Activated naive CD8-positive, alpha-beta T cell (primary cell): ENCODE measurements around the gene NDUFAF2.

Experiments
- H3K27ac Mint-ChIP-seq: one replicate; pipeline ENCODE4 v1.8.0; 2021; ENCODE audit warnings: mixed read lengths
- H3K27me3 Mint-ChIP-seq: one replicate; pipeline ENCODE4 v1.8.0; 2021; ENCODE audit warnings: mixed read lengths
- H3K36me3 Mint-ChIP-seq: one replicate; pipeline ENCODE4 v1.8.0; 2021; ENCODE audit warnings: mixed read lengths
- H3K4me1 Mint-ChIP-seq: one replicate; pipeline ENCODE4 v1.8.0; 2021; ENCODE audit warnings: low read depth, mixed read lengths
- H3K4me3 Mint-ChIP-seq: one replicate; pipeline ENCODE4 v1.8.0; 2021; ENCODE audit warnings: mild to moderate bottlenecking, mixed read lengths
- H3K9me3 Mint-ChIP-seq: one replicate; pipeline ENCODE4 v1.8.0; 2021; ENCODE audit warnings: low read depth, mixed read lengths

The NDUFAF2 gene

DNA sequence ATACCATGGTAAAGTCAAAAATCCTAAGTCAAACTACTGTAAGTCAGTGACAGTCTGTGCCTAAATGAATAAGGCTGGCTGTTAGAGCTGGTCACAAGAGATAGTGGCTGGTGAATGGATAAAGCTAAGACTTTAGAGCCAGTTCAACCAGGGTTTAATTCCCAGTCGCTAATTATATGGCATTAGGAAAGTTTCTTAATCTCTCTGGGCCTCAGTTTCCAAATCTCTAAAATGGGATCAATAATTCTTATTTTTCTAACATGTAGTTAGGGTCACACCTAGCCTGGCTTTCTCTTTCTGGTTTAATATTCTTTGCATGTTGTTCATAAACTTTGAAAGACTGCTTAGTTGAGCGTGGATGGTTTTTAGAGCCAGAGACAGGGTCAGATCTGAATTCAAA is 152.5 kb downstream of the NDUFAF2 start:
- no peak overlapping the region for H3K27ac Mint-ChIP-seq
- peaks cover 7% of the 10 kb centered on the region for H3K9me3 Mint-ChIP-seq
- peaks cover 37% of the 10 kb centered on the region for H3K36me3 Mint-ChIP-seq
- H3K4me3 Mint-ChIP-seq, result no peak overlapping the region
- no peaks in the 10 kb centered on the region for H3K4me1 Mint-ChIP-seq
- no peaks in the 10 kb centered on the region for H3K27me3 Mint-ChIP-seq

DNA sequence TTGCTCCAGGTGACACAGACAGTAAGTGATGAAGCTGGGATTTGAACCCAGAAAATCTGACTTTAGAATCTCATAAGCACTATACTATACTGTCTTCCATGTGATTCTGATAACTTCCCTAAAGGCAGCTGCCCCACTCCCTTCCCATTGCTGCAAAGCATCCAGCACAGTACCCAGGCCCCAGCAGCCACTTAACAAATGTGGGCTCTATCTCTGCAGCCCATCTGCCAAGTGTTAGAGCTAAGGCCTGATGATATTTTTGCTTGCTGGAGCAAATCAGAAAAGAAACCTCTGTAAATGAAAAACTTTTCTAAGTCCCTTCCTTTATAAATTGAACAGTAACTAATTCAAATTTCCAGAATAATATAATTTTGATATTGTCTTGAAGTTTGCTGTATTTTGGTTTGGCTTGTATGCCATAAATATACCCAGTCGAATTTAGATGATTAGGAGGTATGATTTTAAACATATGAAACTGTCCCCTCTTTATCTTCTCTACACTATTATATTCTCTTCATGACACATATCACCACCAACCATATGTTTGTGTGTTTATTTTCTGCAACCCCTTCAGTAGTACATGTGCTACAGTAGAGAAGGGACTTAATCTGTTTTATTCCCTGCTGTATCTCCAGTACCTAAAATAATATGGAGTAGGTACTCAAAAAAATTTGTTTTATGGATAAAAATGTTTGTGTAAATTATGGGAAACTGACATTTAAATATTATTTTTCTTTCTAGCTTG is 153.4 kb downstream of the NDUFAF2 start:
- Mint-ChIP-seq H3K9me3 (peaks cover 7% of the 10 kb centered on the region), H3K4me3 (no peak overlapping the region), H3K27ac (no peak overlapping the region), H3K36me3 (peaks cover 42% of the 10 kb centered on the region), H3K27me3 (no peaks in the 10 kb centered on the region), H3K4me1 (no peaks in the 10 kb centered on the region)

DNA sequence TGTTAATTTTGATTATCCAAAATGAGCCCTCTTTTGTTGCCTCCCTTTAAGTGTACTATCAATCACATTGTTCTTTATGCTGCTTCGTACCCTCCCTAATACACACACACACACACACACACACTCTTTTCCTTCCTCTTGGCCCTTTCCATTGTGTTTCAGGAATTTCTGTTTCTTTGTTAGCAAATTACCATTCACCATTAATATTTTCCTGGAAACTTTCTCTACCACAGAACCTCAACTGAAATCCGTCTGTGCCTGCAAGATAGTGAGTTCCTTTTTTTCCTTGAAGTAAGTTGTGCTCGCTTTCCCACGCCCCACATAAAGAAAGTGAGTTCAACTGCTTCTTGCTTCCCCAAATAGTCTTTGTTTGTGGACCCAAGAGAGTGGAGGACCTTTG is 155.4 kb downstream of the NDUFAF2 start:
- Mint-ChIP-seq H3K27ac (no peak overlapping the region), H3K9me3 (peaks cover 7% of the 10 kb centered on the region), H3K4me1 (no peaks in the 10 kb centered on the region), H3K4me3 (no peak overlapping the region), H3K36me3 (peaks cover 40% of the 10 kb centered on the region), H3K27me3 (no peaks in the 10 kb centered on the region)

DNA sequence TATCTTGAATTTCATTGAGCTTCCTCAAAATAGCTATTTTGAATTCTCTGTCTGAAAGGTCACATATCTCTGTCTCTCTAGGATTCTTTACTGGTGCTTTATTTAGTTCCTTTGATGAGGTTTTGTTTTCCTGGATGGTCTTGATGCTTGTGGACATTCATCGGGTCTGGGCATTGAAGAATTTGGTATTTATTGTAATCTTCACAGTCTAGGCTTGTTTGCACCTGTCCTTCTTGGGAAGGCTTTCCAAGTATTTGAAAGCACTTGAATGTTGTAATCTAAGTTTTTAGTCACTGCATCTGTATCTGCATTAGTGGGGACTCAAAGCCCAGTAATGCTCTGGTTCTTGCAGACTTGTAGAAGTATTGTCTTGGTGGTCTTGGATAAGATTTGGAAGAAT is 169.4 kb downstream of the NDUFAF2 start:
- peaks cover 33% of the 10 kb centered on the region for H3K36me3 Mint-ChIP-seq
- H3K9me3 Mint-ChIP-seq, result peaks cover 11% of the 10 kb centered on the region
- no peaks in the 10 kb centered on the region for H3K4me1 Mint-ChIP-seq
- H3K27me3 Mint-ChIP-seq, result no peaks in the 10 kb centered on the region
- H3K27ac Mint-ChIP-seq, result no peak overlapping the region
- no peak overlapping the region for H3K4me3 Mint-ChIP-seq

DNA sequence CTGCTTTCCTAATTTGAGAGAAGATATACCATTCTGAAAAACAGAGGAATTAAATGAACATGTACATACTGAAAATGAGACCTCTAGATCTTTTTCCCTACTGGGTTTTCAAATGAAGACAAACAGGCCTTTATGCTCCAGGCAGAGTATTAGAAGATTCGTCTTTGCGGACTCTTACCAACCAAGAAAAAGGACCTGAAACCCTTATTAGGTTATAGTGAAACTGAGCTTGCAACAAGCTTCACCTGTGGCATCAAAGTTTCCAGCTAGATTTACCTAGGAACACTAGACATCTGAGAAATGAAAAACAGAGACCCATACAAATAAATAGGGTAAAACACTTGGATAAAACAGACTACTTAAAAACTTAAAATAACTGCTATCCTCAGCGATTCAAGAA is 171.0 kb downstream of the NDUFAF2 start:
- Mint-ChIP-seq H3K4me3 (no peak overlapping the region), H3K9me3 (peaks cover 11% of the 10 kb centered on the region), H3K27ac (no peak overlapping the region), H3K36me3 (peaks cover 33% of the 10 kb centered on the region), H3K27me3 (no peaks in the 10 kb centered on the region), H3K4me1 (no peaks in the 10 kb centered on the region)

DNA sequence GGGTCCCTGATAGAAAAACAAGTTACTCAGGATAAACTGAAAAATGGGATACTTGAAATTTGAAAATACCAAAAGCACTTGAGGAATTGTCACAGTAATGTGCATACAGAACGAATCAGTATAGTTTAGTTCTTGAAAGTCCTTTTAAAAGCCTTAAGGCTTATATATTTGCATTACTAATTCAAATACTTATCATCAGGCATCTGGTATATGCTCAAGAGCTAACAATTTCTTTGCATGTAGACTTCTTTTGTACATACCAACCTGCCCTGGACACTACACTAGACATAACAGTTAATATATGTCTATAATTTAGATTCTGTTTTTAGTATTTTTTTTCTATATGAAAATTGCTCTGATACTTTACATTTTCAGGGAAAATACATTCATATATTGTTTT is 174.1 kb downstream of the NDUFAF2 start:
- Mint-ChIP-seq H3K27me3 (no peaks in the 10 kb centered on the region), H3K4me1 (no peaks in the 10 kb centered on the region), H3K27ac (no peak overlapping the region), H3K4me3 (no peak overlapping the region), H3K9me3 (peaks cover 6% of the 10 kb centered on the region), H3K36me3 (peaks cover 26% of the 10 kb centered on the region)

DNA sequence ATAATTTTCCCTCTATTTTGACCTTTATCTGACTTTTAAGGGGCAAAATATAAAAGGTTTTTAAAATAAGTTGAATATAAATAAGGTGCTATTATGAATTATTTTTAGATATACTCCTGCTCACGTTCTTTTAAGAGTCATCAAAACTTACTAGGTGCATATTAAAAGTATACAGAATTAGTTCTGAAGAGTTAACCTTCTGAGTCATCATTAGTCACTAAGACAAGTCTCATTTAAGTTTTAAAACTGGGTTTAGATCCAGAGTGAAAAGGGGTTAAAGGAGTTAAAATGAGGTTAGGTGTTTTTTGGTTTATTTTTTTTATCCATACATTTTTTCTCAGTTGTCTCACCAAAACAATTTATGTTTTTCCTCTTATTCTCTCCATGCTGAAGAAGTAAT is 175.5 kb downstream of the NDUFAF2 start:
- no peaks in the 10 kb centered on the region for H3K4me1 Mint-ChIP-seq
- H3K4me3 Mint-ChIP-seq, result no peak overlapping the region
- peaks cover 19% of the 10 kb centered on the region for H3K36me3 Mint-ChIP-seq
- H3K27ac Mint-ChIP-seq, result no peak overlapping the region
- H3K9me3 Mint-ChIP-seq, result peaks cover 3% of the 10 kb centered on the region
- H3K27me3 Mint-ChIP-seq, result no peaks in the 10 kb centered on the region

DNA sequence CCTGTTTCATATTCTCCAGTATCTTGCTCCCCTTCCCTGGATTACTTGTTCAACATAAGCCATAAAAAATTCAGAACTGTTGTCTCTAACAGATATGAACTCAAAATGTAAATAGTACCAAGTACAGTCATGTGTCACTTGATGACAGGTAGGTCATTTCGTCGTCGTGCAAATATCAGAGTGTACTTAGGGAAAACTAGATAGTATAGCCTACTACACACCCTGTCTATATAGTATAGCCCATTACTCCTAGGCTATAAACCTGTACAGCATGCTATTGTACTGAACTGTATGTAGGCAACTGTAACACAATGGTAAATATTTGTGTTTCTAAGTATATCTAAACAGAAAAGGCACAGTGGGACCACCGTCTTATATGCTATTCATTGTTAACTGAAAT is 178.1 kb downstream of the NDUFAF2 start:
- Mint-ChIP-seq H3K4me3 (no peak overlapping the region), H3K9me3 (peaks cover 3% of the 10 kb centered on the region), H3K4me1 (no peaks in the 10 kb centered on the region), H3K27ac (no peak overlapping the region), H3K36me3 (peaks cover 16% of the 10 kb centered on the region), H3K27me3 (no peaks in the 10 kb centered on the region)

DNA sequence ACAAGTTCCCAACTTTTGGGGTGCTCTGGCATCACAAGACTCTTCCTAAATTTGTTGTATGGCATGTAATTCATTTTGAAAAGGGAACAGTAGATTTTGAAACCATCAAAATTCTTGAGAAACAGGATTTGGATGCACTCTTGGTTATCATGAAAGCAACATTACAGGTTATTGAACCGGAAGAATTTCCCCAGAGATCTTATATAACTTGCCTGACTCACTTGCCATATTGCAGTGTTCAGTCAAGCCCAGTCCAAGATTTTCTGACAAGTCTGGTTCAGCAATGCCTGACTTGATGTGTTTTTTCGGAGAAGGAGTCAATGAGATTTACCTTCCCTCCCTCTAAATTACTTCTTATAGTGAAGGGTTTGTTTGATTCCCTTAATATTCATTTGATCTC is 185.3 kb downstream of the NDUFAF2 start:
- H3K36me3 Mint-ChIP-seq, result peaks cover 8% of the 10 kb centered on the region
- no peak overlapping the region for H3K27ac Mint-ChIP-seq
- no peaks in the 10 kb centered on the region for H3K27me3 Mint-ChIP-seq
- H3K4me1 Mint-ChIP-seq, result no peaks in the 10 kb centered on the region
- no peaks in the 10 kb centered on the region for H3K9me3 Mint-ChIP-seq
- H3K4me3 Mint-ChIP-seq, result no peak overlapping the region

DNA sequence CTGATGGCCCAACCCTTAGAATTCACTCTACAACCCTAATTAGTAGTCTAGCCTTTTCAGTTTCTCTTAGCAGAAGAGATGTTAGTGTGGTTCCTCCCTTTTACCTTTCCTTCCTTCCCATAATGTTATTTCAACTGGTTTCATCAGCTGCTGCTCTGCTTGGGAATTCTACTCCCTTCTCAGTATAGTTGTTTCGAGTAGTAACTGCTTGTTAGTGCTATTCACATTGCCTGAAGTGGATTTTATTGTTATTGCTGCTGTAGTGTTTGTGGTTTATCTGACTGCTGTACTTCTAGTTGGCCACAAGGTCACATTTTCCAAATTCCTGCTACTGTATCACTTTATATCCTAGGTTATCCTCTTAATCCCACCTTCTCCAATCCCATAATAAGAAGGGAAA is 187.6 kb downstream of the NDUFAF2 start:
- Mint-ChIP-seq H3K4me1 (no peaks in the 10 kb centered on the region), H3K36me3 (peaks cover 4% of the 10 kb centered on the region), H3K27me3 (no peaks in the 10 kb centered on the region), H3K4me3 (no peak overlapping the region), H3K27ac (no peak overlapping the region), H3K9me3 (no peaks in the 10 kb centered on the region)

DNA sequence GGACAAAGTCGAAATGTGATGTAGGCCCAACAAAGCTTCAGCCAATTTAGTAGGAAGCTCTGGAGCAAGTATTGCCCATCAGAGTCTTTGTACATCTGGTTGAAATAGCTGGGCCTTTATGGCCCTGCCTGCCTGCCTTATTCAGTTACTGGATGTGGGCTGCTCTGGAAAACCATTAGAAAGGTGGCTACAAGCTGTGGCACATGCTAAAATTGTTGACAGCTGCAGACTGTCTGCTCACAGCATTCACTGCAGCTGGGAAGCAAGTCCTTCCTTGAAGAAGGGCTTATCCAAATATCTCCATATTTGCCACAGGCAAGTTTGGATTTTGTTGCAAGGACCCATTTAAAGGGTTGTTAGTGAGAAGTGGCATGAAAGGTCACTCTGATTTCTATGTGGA is 192.8 kb downstream of the NDUFAF2 start:
- Mint-ChIP-seq H3K27me3 (no peaks in the 10 kb centered on the region), H3K4me1 (no peaks in the 10 kb centered on the region), H3K4me3 (no peak overlapping the region), H3K9me3 (no peaks in the 10 kb centered on the region), H3K36me3 (peaks cover 6% of the 10 kb centered on the region), H3K27ac (no peak overlapping the region)

DNA sequence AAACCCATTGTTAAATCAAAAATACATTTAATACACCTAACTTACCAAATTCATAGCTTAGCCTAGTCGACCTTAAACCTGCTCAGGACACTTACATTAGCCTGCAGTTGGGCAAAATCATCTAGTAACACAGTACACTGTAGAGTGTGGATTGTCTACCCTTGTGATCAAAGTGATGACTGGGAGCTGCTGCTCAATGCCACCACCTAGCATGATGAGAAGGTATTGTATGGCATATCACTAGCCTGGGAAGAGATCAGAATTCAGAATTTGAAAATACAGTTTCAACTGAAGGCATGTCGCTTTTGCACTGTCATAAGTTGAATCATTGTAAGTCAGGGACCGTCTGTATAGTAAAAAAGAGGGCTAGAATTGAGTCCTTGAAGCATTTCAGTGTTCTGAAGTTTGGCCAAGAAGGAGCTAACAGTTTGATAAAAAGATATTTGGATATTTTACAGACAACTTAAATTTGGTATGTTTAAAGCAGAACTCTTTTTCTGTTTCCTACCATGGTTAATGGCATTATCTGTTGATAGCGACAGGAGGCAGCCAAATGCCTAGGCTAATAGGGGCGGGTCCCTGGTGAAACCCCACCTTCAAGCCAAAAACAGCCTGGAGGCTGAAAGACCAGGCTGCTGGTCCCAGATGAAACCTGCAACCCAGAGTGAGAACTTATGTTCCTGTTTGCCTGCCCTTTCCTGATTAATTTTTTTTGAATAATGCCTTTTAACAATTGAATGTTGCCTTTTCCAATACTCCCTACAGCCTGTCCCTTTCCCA is 194.3 kb downstream of the NDUFAF2 start:
- H3K27ac Mint-ChIP-seq, result no peak overlapping the region
- H3K9me3 Mint-ChIP-seq, result no peaks in the 10 kb centered on the region

DNA sequence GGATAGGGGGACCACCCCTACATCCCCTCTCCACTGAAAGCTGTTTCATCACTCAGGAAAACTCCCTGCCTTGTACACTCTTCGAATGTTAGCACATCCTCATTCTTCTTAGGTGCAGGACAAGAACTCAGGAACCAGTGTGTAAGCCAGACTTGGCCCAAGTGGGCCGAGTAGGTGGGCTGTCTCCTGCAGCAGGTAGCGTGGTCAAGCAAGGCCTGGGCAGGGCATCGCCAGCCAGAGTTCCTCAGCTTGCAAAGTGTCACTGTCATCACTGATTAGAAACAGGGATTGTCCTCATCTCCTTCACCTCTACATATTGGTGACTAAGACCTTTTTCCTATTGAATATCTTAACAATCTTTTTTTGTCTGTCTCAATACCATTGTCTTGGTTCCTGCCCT is 194.9 kb downstream of the NDUFAF2 start:
- Mint-ChIP-seq H3K36me3 (peaks cover 8% of the 10 kb centered on the region), H3K4me1 (no peaks in the 10 kb centered on the region), H3K27me3 (no peaks in the 10 kb centered on the region), H3K9me3 (peaks cover 5% of the 10 kb centered on the region), H3K27ac (no peak overlapping the region), H3K4me3 (no peak overlapping the region)

More for the DNA sequence above, 194.3 kb downstream of the NDUFAF2 start:
- H3K4me3 Mint-ChIP-seq, result no peak overlapping the region
- no peaks in the 10 kb centered on the region for H3K27me3 Mint-ChIP-seq
- H3K4me1 Mint-ChIP-seq, result no peaks in the 10 kb centered on the region
- peaks cover 4% of the 10 kb centered on the region for H3K36me3 Mint-ChIP-seq

DNA sequence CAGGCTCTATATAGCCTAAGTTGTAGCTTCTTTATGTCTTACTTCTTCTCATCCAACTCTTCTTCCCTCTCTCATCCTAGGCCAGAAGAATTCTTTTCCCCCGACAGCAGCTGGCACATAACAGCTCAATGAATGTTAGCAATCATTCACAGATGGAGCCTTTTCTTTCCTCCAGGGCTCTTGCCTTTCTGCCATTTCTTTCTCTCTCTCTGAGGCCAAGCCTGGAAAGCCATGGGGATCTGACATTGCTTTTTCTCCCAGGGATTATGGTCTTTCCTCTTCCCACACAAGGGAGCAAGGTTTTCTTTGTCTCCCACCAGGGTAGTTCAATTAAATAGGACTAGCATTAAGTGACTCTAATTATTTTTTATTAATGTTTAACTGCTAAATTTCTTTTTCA is 196.8 kb downstream of the NDUFAF2 start:
- no peak overlapping the region for H3K4me3 Mint-ChIP-seq
- H3K36me3 Mint-ChIP-seq, result peaks cover 16% of the 10 kb centered on the region
- H3K27me3 Mint-ChIP-seq, result no peaks in the 10 kb centered on the region
- peaks cover 9% of the 10 kb centered on the region for H3K9me3 Mint-ChIP-seq
- H3K4me1 Mint-ChIP-seq, result no peaks in the 10 kb centered on the region
- H3K27ac Mint-ChIP-seq, result no peak overlapping the region

DNA sequence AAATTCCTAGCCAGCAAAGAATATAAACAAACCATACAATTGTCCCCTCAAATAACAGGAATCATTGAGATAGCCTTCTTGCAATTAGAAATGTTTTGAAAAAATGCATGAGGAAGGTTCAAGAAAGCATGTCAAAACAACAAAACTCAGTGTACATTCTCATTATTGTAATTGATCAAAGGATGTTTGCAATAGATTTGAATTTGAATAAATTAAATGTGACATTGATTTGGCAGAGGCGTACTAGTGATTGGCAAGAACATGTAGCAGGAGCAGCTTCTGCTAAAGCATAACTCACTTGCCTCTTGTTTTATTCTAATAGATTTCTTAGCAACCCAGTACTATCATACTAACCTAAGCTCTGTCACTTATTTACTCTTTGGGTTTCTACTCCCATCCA is 197.4 kb downstream of the NDUFAF2 start:
- Mint-ChIP-seq H3K27ac (no peak overlapping the region), H3K27me3 (no peaks in the 10 kb centered on the region), H3K36me3 (peaks cover 19% of the 10 kb centered on the region), H3K4me3 (no peak overlapping the region), H3K9me3 (peaks cover 11% of the 10 kb centered on the region), H3K4me1 (no peaks in the 10 kb centered on the region)

DNA sequence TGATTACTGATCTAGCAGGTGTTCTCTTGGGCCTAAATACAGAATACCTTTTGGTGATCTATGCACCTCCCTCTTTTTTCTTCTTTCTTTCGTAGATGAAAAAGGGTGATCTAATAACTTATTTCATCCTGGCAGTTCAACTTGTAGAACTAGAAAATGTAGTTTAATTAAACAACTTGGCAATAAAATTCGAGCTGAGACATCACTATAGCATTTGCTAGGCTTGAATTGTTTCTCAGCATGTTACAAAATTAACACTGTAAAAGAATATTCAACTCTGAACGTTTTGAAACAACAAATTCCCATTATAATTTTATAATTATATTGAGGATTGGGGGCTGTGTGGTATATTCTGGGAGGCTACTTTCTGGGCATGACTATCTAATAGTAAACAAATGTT is 197.8 kb downstream of the NDUFAF2 start:
- Mint-ChIP-seq H3K9me3 (peaks cover 11% of the 10 kb centered on the region), H3K27ac (no peak overlapping the region), H3K4me3 (no peak overlapping the region), H3K36me3 (peaks cover 20% of the 10 kb centered on the region), H3K27me3 (no peaks in the 10 kb centered on the region), H3K4me1 (no peaks in the 10 kb centered on the region)
